Activated CD4-positive, CD25-positive, alpha-beta regulatory T cell treated with anti-CD3 and anti-CD28 coated beads, Interleukin-2, amount 50 U/mL, for 16 hours (primary cell): Measurements from ENCODE around the gene IL17C.
"Not testable (repeated sequence)": the region's sequence is repeated elsewhere in the genome, so short reads cannot be mapped to it uniquely, and the experiment has no call there.

ENCODE experiments used
- DNase-seq: peaks from one replicate; pipeline ENCODE4 v3.0.0-alpha.2; 2020; ENCODE audit warnings: low read depth, low spot score

IL17C gene

DNA sequence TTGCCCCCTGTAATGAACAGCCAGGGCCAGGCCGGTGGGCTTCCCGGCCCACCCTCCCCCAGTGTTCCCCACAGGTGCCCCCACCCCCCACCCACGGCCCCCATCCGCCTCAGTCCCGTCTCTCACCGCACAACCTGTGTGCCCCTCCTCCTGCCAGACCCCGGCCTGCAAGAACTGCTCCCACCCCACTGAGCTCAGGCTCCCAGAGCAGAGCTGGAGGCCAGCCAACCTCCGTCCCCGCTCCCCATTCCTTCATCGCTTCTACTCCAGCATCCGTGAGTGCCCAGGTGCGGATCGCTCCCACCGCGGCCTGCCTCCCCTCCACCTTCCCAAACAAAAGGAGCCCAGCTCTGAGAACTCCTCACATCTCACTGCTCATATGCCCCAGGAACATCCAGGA is 20.3 kb downstream of the IL17C start:
- no peak for DNase-seq

DNA sequence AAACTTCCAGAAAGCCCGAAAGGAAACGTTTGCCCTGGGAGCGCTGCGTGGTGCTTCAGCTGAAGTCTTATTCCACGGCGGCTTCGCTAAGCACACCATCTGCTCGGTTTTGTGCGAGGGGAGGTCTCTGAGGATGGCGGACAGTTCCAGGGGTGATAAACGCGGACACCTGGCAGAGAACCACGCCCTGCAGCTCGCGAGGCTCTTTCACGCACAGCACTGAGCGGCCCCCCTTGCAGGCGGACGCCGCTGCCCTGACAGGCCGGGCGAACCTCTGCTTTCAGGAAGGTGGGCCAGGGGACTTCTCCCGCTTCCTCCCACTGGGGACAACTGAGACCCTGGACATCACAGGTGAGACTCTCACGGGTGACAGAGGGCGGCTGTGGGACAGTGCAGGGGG is 20.8 kb downstream of the IL17C start:
- no peak for DNase-seq

GRCh38 chr16:88661468-88661867 is 23.1 kb downstream of the IL17C start:
- DNase-seq, result no peak

- no peak for DNase-seq
Measured at GRCh38 chr16:88662222-88662842, 24.0 kb downstream of the IL17C start.

GRCh38 chr16:88662843-88663606 is 24.7 kb downstream of the IL17C start, which contains the start of gene MVD:
Gene MVD, minus strand, starts transcription at chr16:88663091. Its CDS starts 11 bp downstream, at chr16:88663080.
- DNase-seq, result peak; percentile 92

GRCh38 chr16:88665148-88665547 is 26.8 kb downstream of the IL17C start:
- no peak for DNase-seq

DNA sequence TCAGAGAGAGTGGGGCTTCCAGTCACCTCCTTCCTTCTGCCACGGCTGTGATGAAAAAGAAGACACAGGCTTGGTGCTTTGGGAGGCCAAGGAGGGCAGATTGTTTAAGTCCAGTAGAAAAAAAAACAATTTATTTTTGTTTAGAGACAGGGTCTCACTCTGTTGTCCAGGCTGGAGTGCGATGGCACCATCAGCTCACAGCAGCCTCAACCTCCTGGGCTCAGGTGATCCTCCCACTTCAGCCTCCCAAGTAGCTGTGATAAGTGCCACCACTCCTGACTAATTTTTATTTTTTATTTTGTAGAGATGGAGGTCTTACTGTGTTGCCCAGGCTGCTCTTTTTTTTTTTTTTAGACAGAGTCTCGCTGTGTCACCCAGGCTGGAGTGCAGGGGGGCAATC is 27.2 kb downstream of the IL17C start:
- no peak for DNase-seq

DNA sequence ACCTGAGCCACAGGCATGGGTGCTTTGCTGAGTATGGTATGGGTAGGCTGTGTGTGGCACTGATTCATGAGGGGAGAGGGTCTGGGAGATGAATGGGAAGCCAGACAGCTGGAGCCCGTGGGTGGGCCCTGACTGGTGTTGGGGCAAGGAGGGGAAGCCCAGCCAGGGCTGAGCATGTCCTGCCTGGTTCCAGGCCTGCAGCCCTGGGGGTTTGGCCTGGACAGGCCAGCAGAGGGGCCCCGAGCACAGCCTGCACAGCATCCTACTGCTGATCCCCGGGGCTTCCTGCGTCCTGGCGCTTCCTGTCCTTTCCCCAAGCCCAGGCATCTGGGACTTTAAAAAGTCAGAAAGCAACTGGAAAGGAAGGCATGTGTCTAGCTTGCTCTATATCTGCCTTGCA is 29.1 kb downstream of the IL17C start:
- DNase-seq, result no peak

GRCh38 chr16:88669493-88669892 is 31.1 kb downstream of the IL17C start:
- DNase-seq, result not testable (repeated sequence)

DNA sequence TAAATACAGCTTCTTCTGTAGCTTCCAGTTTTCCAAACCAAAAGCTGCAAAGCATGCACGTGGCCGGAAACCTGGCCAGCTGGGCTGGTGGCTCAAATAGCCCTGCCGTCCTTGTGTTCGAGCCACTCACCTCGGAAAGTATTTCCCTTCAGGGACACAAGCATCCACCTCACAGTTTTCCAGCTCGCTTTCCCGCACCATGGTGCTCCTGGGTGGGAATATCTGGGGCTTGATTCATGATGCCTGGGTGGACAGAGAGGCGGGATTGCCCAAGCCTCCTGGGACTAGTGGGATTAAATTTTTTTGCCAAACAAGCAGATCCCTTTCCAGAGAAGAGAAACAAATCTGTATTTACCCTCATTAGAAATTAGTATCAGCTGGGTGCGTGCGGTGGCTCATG is 31.6 kb downstream of the IL17C start:
- no peak for DNase-seq

GRCh38 chr16:88671806-88672205 is 33.4 kb downstream of the IL17C start:
- DNase-seq, result no peak

- no peak for DNase-seq
Measured at GRCh38 chr16:88672776-88673175, 34.4 kb downstream of the IL17C start.

DNA sequence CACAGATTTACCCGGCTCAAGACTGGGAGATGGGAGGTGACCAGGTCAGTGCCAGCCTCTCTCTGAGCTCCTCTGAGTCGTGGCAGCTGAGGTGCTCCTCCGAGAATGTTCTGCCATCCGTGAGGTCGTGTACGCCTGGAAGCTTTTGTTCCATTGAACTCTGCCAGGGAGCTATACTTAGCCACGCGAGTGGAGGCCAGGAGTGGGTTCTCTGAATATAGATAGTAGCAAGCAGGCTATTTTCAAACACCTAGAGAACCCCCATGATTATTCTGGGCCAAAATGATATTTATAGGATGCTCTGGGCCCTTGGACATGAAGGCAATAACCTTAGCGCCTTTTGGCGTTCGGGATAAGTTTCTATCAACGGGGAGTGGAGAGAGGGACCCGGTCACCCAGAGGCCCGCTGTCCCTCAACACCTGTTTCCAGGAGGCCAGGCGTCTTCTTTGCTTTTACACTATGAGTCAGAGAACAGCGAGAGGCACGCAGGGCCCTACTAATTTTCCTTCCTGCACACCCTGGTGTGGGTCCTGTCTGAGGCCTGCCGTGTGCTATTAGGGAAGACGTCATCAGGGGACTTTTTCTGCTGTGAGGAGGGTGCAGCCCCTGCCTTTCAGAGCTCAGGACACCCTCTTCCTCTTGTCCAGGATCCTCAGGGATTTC is 35.5 kb downstream of the IL17C start:
- no peak for DNase-seq

DNA sequence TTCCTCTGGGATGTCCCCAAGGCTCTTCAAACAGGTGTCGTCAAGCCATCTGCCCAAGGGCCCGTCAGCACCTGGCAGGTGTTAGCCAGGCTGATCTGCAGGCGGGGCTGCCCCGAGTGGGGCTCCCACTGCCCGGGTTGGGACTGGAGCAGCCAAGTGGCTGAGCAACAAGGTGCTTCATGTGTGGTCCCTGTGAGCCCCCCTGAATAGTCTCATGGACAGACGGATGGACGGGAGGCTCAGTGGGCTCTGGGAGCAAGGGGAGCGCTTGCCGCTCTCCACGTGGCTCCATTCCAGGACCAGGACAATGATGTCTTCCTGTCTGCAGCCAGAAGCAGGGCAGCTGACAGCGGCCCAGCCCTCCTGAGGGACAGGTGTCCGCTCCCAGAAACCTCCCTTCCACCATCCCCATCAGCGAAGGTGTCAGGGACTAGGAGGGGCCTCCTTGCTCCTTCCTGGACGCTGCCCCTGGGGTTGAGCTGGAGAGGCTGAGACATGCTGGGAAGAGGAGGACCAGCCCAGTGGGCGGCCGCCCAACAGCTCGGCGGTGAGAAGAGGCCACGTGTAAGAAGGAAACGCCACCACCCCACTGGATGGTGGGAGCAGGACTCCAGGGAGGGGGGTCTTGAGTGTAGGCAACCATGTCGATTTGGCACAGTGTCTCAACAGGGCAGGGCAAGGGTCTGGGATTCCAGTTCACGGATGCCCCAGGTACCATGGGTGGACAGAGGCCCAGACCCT is 38.3 kb downstream of the IL17C start:
- DNase-seq, result no peak

GRCh38 chr16:88677721-88678120 is 39.3 kb downstream of the IL17C start:
- DNase-seq, result no peak

DNA sequence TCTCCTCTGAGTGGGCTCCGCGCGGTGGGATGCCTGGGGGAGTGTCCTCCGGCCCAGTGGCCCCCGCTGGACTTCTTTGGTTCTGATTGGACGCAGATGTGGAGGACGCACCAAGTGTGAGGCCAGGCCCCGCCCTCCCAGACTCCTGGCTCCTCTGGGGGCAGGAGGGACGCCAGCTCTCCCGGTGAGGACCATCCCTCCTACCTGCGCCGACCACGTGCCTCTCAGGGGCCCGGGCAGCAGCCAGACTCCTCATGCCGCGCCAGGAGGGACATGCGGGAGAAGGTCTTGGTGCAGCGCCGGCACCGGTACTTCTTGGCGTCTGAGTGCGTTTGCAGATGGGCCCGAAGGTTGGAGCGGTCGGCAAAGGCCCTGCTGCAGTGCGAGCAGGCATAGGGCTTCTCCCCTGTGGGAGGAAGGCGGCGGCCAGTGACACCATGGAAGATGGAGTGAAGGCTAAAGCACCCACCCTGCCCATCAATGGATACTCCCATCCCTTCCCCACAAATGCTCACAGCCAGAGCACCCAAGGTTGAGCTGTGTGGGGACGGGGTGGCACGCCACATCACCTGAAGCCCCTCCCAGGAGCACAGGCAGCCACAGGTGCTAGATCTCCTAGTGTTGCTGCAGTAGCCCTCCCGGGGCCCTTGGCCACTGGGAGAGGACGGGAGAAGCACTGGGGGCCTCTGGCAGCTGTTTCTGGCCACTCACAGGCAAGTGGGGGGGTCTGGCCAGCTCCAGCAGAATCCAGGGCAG is 40.0 kb downstream of the IL17C start:
- no peak for DNase-seq

DNA sequence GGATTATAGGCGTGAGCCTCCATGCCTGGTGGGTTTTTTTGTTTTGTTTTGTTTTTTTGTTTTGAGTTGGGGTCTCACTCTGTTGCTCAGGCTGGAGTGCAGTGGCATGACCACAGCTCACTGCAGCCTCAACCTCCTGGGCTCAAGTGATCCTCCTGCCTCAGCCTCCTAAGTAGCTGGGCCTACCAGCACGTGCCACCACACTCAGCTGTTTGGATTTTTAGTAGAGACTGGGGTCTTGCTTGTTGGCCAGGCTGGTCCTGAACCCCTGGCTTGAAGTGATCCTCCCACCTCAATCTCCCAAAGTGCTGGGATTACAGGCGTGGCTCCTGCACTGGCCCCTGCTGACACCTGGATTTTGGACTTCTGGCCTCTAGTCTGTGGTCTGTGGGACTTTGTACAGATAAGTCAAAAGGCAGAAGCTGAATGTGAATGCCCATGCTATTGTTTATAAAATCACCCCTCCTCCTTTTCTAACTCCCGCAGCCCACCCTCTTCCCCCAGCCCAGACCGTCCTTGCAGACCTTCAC is 42.2 kb downstream of the IL17C start:
- DNase-seq, result no peak

- DNase-seq, result no peak
Measured at GRCh38 chr16:88681084-88681680, 42.8 kb downstream of the IL17C start.

GRCh38 chr16:88681709-88682451 is 43.5 kb downstream of the IL17C start:
- DNase-seq, result no peak

DNA sequence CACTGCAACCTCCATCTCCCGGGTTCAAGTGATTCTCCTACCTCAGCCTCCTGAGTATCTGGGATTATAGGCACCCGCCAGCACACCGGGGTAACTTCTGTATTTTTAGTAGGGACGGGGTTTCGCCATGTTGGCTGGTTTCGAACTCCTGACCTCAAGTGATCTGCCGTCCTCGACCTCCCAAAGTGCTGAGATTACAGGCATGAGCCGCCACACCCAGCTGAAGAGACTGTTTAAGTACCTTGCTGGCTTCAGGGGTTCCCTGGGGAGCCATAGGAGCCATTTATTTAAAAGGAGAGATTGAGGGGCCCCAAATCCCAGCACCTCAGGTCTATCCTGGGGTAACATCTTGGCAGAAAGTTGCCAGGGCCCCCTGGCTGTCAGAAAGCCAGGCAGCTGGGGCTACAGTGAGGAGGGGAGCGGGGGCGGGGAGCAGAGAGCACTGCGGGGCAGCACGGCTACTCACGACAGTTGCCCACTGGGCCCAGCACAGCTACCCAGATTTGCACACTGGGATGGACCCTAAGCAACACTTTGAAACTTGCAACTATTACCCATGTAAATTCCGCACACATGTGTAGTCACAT is 46.3 kb downstream of the IL17C start:
- DNase-seq, result no peak
